Measurements from ENCODE around the gene GOLGA6L10. TPM values are rescaled to one million over a fixed set of nuclear protein-coding genes. Genes with fewer than 3 reads are reported as not detected.
"Not testable (repeated sequence)": the region's sequence is repeated elsewhere in the genome, so short reads cannot be mapped to it uniquely, and the experiment has no call there.

Gene GOLGA6L10
- polyA plus RNA-seq, 3 donors: 0.12 TPM; not detected in 2

- no peaks in the 10 kb centered on the region for H3K4me1 ChIP-seq (ENCODE audit: control insufficient read depth in 1 of 2, insufficient read depth in 2 of 2, low read length in 2 of 2)
- H3K27ac Mint-ChIP-seq: no peak overlapping the region
- H3K79me2 ChIP-seq (ENCODE audit: insufficient read depth, low read length): no peaks in the 10 kb centered on the region
- H3K4me1 Mint-ChIP-seq: peaks cover 3% of the 10 kb centered on the region
- no peaks in the 10 kb centered on the region for H3K36me3 ChIP-seq (replicated peaks in 1 of 2; ENCODE audit: control insufficient read depth in 1 of 2, insufficient read depth in 2 of 2, low read length in 2 of 2)
- H3K4me3 ChIP-seq (replicated peaks in 1 of 3; ENCODE audit: low read depth in 2 of 3, low read length in 3 of 3): no peak overlapping the region
- intact Hi-C loops (cut with micrococcal nuclease): no loop called here
- H4K20me1 ChIP-seq (ENCODE audit: insufficient read depth, low read length): no peaks in the 10 kb centered on the region
- no peak overlapping the region for H2AFZ ChIP-seq (ENCODE audit: insufficient read depth, low read depth, low read length, poor library complexity, severe bottlenecking)
- no peak overlapping the region for H3K4me3 Mint-ChIP-seq
- peaks cover 0 to 3% (median 0%) of the 10 kb centered on the region in 7 donors for H3K9me3 Mint-ChIP-seq
- TF ChIP-seq CTCF (IDR thresholded peaks at IDR 0.05): no peak
- H3K27me3 Mint-ChIP-seq (ENCODE audit: low read depth in 3 of 3): peaks cover 0 to 3% (median 2%) of the 10 kb centered on the region in 3 donors
- H3K27ac ChIP-seq (ENCODE audit: low read depth in 1 of 2, low read length in 2 of 2): no peak overlapping the region
- DNase-seq: no peak
- H3K4me2 ChIP-seq (replicated peaks; ENCODE audit: extremely low read depth, low read length, poor library complexity, severe bottlenecking): no peak overlapping the region
- no peak overlapping the region for H3K9ac ChIP-seq (ENCODE audit: insufficient read depth, low read length, poor library complexity, severe bottlenecking)
- no peaks in the 10 kb centered on the region for H3K9me3 ChIP-seq (replicated peaks in 1 of 2; ENCODE audit: control insufficient read depth in 1 of 2, insufficient read depth in 1 of 2, low read length in 2 of 2)
- no peaks in the 10 kb centered on the region for H3K27me3 ChIP-seq (ENCODE audit: control insufficient read depth in 2 of 2, insufficient read depth in 2 of 2, low read length in 2 of 2)
- H3K36me3 Mint-ChIP-seq: no peaks in the 10 kb centered on the region
- no CpG with 5 or more reads among the region's 3 CpGs for WGBS (ENCODE audit: insufficient coverage)
Measured at GRCh38 chr15:82397817-82398216, 48.5 kb upstream of the GOLGA6L10 start.

GRCh38 chr15:82395788-82396187, 46.5 kb upstream of the GOLGA6L10 start:
- H3K4me3 Mint-ChIP-seq; intact Hi-C loops (cut with micrococcal nuclease); H3K79me2 ChIP-seq (ENCODE audit: insufficient read depth, low read length); H3K27me3 Mint-ChIP-seq (ENCODE audit: low read depth in 3 of 3); DNase-seq; H4K20me1 ChIP-seq (ENCODE audit: insufficient read depth, low read length); H3K4me1 Mint-ChIP-seq; H3K36me3 ChIP-seq (replicated peaks in 1 of 2; ENCODE audit: control insufficient read depth in 1 of 2, insufficient read depth in 2 of 2, low read length in 2 of 2); H3K27ac ChIP-seq (ENCODE audit: low read depth in 1 of 2, low read length in 2 of 2); H3K9me3 Mint-ChIP-seq; H3K4me2 ChIP-seq (replicated peaks; ENCODE audit: extremely low read depth, low read length, poor library complexity, severe bottlenecking); H3K4me3 ChIP-seq (replicated peaks in 1 of 3; ENCODE audit: low read depth in 2 of 3, low read length in 3 of 3); H3K27me3 ChIP-seq (ENCODE audit: control insufficient read depth in 2 of 2, insufficient read depth in 2 of 2, low read length in 2 of 2); H3K9ac ChIP-seq (ENCODE audit: insufficient read depth, low read length, poor library complexity, severe bottlenecking); H3K4me1 ChIP-seq (ENCODE audit: control insufficient read depth in 1 of 2, insufficient read depth in 2 of 2, low read length in 2 of 2); H2AFZ ChIP-seq (ENCODE audit: insufficient read depth, low read depth, low read length, poor library complexity, severe bottlenecking); H3K9me3 ChIP-seq (replicated peaks in 1 of 2; ENCODE audit: control insufficient read depth in 1 of 2, insufficient read depth in 1 of 2, low read length in 2 of 2); H3K36me3 Mint-ChIP-seq: not testable (repeated sequence)
- H3K27ac Mint-ChIP-seq: peak overlapping the region in 1 of 7 donors; percentile 57
- no CpG with 5 or more reads among the region's 4 CpGs for WGBS (ENCODE audit: insufficient coverage)

Data from CD14-positive monocyte (primary cell).